ENCODE measurements around the gene CHRND.

GRCh38 chr2:232556426-232556825 is 30.5 kb downstream of the CHRND start:
- TF ChIP-seq, protein P1, sequence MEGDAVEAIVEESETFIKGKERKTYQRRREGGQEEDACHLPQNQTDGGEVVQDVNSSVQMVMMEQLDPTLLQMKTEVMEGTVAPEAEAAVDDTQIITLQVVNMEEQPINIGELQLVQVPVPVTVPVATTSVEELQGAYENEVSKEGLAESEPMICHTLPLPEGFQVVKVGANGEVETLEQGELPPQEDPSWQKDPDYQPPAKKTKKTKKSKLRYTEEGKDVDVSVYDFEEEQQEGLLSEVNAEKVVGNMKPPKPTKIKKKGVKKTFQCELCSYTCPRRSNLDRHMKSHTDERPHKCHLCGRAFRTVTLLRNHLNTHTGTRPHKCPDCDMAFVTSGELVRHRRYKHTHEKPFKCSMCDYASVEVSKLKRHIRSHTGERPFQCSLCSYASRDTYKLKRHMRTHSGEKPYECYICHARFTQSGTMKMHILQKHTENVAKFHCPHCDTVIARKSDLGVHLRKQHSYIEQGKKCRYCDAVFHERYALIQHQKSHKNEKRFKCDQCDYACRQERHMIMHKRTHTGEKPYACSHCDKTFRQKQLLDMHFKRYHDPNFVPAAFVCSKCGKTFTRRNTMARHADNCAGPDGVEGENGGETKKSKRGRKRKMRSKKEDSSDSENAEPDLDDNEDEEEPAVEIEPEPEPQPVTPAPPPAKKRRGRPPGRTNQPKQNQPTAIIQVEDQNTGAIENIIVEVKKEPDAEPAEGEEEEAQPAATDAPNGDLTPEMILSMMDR (optimal IDR thresholded peaks at IDR 0.05 in 1 of 3, IDR thresholded peaks at IDR 0.05 in 1 of 3, conservative IDR thresholded peaks at IDR 0.05 in 1 of 3; ENCODE audit: extremely low read depth in 1 of 3, insufficient read depth in 2 of 3, low read length in 3 of 3): no peak
- TF ChIP-seq EZH2 (IDR thresholded peaks at IDR 0.05; ENCODE audit: low read length): no peak

Measured in keratinocyte (primary cell).